ENCODE results near the gene TNRC6C. TPM values are rescaled to one million over a fixed set of nuclear protein-coding genes. Genes with fewer than 3 reads are reported as not detected.
"Not testable (repeated sequence)": the region's sequence is repeated elsewhere in the genome, so short reads cannot be mapped to it uniquely, and the experiment has no call there.

Gene TNRC6C
- total RNA-seq, 2 experiments from 2014 or later, result 25.5 to 26.7 TPM

GRCh38 chr17:78111016-78111726, 152.7 kb downstream of the TNRC6C start:
- Mint-ChIP-seq H3K27me3 (no peaks in the 10 kb centered on the region), H3K27ac (peak overlapping the region; percentile 47), H3K36me3 (ENCODE audit: low read depth) (peaks cover 56% of the 10 kb centered on the region), H3K4me1 (peaks cover 32% of the 10 kb centered on the region), H3K9me3 (no peaks in the 10 kb centered on the region), H3K4me3 (no peak overlapping the region)
- POLR2A ChIA-PET, result interaction anchor here (0.9 to 8.8 kb wide), 4 partner anchors 17 to 31 kb away, joined by 3 to 197 read pairs (median 4); partner anchors contain the start of genes TMC6 and TMC8
- DNase-seq, result no peak
- CTCF ChIA-PET, result interaction anchor here (2.0 to 4.1 kb wide), 2 partner anchors 64 to 140 kb away, joined by 4 to 20 read pairs; no protein-coding TSS in a partner anchor

GRCh38 chr17:78111727-78112517, 153.4 kb downstream of the TNRC6C start:
- no peak overlapping the region for H3K27ac Mint-ChIP-seq
- CTCF ChIA-PET, result interaction anchor here (0.8 to 4.1 kb wide), 9 partner anchors 10 to 139 kb away, joined by 4 to 20 read pairs (median 5); partner anchors contain the start of genes TMC6 and TMC8
- H3K4me3 Mint-ChIP-seq, result no peak overlapping the region
- peaks cover 62% of the 10 kb centered on the region for H3K36me3 Mint-ChIP-seq (ENCODE audit: low read depth)
- DNase-seq, result no peak
- POLR2A ChIA-PET, result interaction anchor here (1.1 to 8.8 kb wide), 2 partner anchors 17 to 27 kb away, joined by 3 to 197 read pairs; partner anchors contain the start of genes TMC6 and TMC8
- H3K4me1 Mint-ChIP-seq, result peaks cover 34% of the 10 kb centered on the region
- no peaks in the 10 kb centered on the region for H3K27me3 Mint-ChIP-seq
- no peaks in the 10 kb centered on the region for H3K9me3 Mint-ChIP-seq

DNA sequence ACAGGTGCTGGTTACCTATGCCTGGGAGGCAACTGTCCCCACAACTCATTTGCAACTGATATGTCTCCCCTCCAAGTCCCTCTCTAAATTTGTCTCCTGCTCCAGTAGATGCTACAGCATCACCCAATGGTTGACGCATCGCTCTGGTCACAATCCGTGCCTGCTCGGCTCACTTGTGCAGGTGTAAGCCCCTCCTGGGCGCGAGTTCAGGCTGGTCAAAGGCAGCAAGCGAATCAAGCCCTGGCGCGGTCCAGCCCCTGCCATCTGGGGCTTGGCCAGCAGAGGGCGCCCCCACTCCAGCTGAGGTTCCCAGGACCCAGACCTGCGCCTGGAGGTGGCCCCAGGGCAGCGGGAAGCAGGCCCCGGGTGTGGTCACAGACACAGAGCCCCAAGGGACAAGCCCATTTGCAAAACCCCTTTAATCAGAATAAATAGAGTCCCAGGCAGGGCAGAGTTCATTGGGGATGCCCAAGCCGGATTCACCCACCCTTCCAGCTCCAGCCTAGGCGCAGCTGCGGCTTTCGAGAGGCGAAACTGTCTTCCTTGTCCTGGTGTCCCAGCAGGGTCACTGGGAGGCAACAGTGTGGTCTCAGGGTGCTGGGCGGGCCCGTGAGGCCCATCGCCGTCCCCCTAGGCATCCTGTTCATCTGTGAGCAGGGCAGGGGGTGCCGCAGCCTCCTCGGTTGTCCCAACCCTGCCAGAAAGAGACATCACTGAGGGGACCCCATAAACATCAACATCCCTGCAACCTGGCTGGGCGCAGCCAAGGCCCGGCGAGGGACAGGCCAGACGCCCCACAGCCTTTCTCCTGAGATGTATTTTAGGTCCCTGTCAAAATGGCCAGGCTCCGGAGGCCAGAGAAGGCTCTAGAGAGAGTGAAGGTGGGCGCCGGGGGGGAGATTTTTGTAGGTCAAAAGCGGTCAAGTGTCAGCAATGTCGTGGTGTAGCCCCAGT, 154.3 kb downstream of the TNRC6C start:
- DNase-seq, result peak; percentile 81
- CTCF ChIA-PET, result interaction anchor here (0.6 to 4.1 kb wide), 13 partner anchors 9 to 138 kb away, joined by 3 to 20 read pairs (median 5); partner anchors contain the start of genes TMC6 and TMC8
- POLR2A ChIA-PET, result interaction anchor here (0.9 to 8.8 kb wide), 7 partner anchors 16 to 114 kb away, joined by 3 to 197 read pairs (median 3); partner anchors contain the start of genes TMC6 and TMC8
- H3K27ac Mint-ChIP-seq, result peak overlapping the region; percentile 76
- H3K36me3 Mint-ChIP-seq (ENCODE audit: low read depth), result peaks cover 64% of the 10 kb centered on the region
- H3K27me3 Mint-ChIP-seq, result no peaks in the 10 kb centered on the region
- H3K4me1 Mint-ChIP-seq, result peaks cover 37% of the 10 kb centered on the region
- H3K9me3 Mint-ChIP-seq, result no peaks in the 10 kb centered on the region
- H3K4me3 Mint-ChIP-seq, result no peak overlapping the region

- Mint-ChIP-seq H3K9me3 (no peaks in the 10 kb centered on the region), H3K36me3 (ENCODE audit: low read depth) (peaks cover 58% of the 10 kb centered on the region), H3K27me3 (no peaks in the 10 kb centered on the region), H3K27ac (peak overlapping the region; percentile 76), H3K4me3 (no peak overlapping the region), H3K4me1 (peaks cover 39% of the 10 kb centered on the region)
- POLR2A ChIA-PET, result interaction anchor here (0.9 to 8.8 kb wide), 12 partner anchors 14 to 112 kb away, joined by 3 to 197 read pairs (median 3); partner anchors contain the start of genes TK1, TMC6 and TMC8
- CTCF ChIA-PET, result interaction anchor here (0.6 to 4.1 kb wide), 10 partner anchors 11 to 137 kb away, joined by 3 to 20 read pairs (median 4); partner anchors contain the start of genes TMC6 and TMC8
- DNase-seq, result peak; percentile 63
Observed at GRCh38 chr17:78113804-78114785, 155.6 kb downstream of the TNRC6C start.

GRCh38 chr17:78114831-78115723, 156.6 kb downstream of the TNRC6C start:
- no peak for DNase-seq
- H3K27me3 Mint-ChIP-seq, result no peaks in the 10 kb centered on the region
- H3K4me3 Mint-ChIP-seq, result no peak overlapping the region
- POLR2A ChIA-PET, result interaction anchor here (0.9 to 8.8 kb wide), 9 partner anchors 13 to 71 kb away, joined by 3 to 197 read pairs (median 5); partner anchors contain the start of genes TK1, TMC6 and TMC8
- peaks cover 44% of the 10 kb centered on the region for H3K4me1 Mint-ChIP-seq
- peak overlapping the region; percentile 59 for H3K27ac Mint-ChIP-seq
- H3K36me3 Mint-ChIP-seq (ENCODE audit: low read depth), result peaks cover 56% of the 10 kb centered on the region
- H3K9me3 Mint-ChIP-seq, result no peaks in the 10 kb centered on the region
- CTCF ChIA-PET, result interaction anchor here (1.3 to 4.1 kb wide), 3 partner anchors 10 to 60 kb away, joined by 3 to 20 read pairs (median 4); no protein-coding TSS in a partner anchor

GRCh38 chr17:78115803-78116202, 157.3 kb downstream of the TNRC6C start:
- not testable (repeated sequence) for H3K9me3 Mint-ChIP-seq, H3K4me3 Mint-ChIP-seq, DNase-seq, H3K27me3 Mint-ChIP-seq, H3K27ac Mint-ChIP-seq
- Mint-ChIP-seq H3K4me1 (peaks cover 48% of the 10 kb centered on the region), H3K36me3 (ENCODE audit: low read depth) (peaks cover 54% of the 10 kb centered on the region)
- CTCF ChIA-PET, result interaction anchor here (1.2 to 1.6 kb wide), 3 partner anchors 10 to 21 kb away, joined by 3 to 8 read pairs (median 4); no protein-coding TSS in a partner anchor
- POLR2A ChIA-PET, result interaction anchor here (0.9 to 8.8 kb wide), 4 partner anchors 13 to 28 kb away, joined by 3 to 197 read pairs (median 6); partner anchors contain the start of genes TMC6 and TMC8

GRCh38 chr17:78116411-78116810, 157.9 kb downstream of the TNRC6C start:
- Mint-ChIP-seq H3K27me3 (no peaks in the 10 kb centered on the region), H3K4me1 (peaks cover 54% of the 10 kb centered on the region), H3K9me3 (no peaks in the 10 kb centered on the region), H3K36me3 (ENCODE audit: low read depth) (peaks cover 55% of the 10 kb centered on the region), H3K27ac (no peak overlapping the region), H3K4me3 (no peak overlapping the region)
- ChIA-PET POLR2A (interaction anchor here (1.1 to 8.8 kb wide), 2 partner anchors 12 to 24 kb away, joined by 3 to 197 read pairs; partner anchors contain the start of genes TMC6 and TMC8), CTCF (interaction anchor here (0.6 to 1.3 kb wide), 3 partner anchors 9 to 28 kb away, joined by 3 to 8 read pairs (median 4); no protein-coding TSS in a partner anchor)
- DNase-seq, result no peak

GRCh38 chr17:78117027-78117981, 158.8 kb downstream of the TNRC6C start:
- Mint-ChIP-seq H3K4me1 (peaks cover 63% of the 10 kb centered on the region), H3K27me3 (no peaks in the 10 kb centered on the region), H3K9me3 (no peaks in the 10 kb centered on the region), H3K27ac (no peak overlapping the region), H3K36me3 (ENCODE audit: low read depth) (peaks cover 63% of the 10 kb centered on the region), H3K4me3 (no peak overlapping the region)
- DNase-seq, result no peak
- POLR2A ChIA-PET, result interaction anchor here (1.1 to 15.0 kb wide), 4 partner anchors 11 to 23 kb away, joined by 3 to 332 read pairs (median 132); partner anchors contain the start of genes TMC6 and TMC8
- CTCF ChIA-PET, result interaction anchor here (1.2 kb wide), 1 partner anchor 20 kb away, joined by 8 read pairs; no protein-coding TSS in a partner anchor

DNA sequence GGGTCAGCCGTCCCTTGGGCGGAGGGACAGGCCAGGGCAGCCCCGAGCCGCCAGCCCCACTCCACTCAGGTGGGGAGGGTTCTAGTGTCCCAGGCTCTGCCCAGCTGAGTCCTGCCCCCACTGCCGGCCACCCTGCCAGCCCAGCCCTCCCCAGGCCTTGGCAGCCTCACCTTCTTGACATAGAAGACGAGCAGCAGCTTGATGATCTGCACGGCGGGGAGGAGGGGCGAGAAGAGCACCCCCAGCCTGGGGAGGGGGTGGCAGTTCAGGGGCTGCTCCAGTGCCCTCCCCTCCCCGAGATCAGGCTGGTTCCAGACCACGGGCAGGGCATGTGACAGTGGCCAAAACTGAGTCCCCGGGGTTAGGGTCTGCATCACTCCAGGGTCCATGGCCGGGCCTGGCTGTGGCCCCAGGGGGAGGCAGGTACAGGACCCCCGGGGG, 160.3 kb downstream of the TNRC6C start:
- POLR2A ChIA-PET, result interaction anchor here (5.8 to 15.0 kb wide), 2 partner anchors 10 to 20 kb away, joined by 68 to 332 read pairs; partner anchors contain the start of genes TMC6 and TMC8
- no peaks in the 10 kb centered on the region for H3K27me3 Mint-ChIP-seq
- peaks cover 63% of the 10 kb centered on the region for H3K4me1 Mint-ChIP-seq
- peaks cover 66% of the 10 kb centered on the region for H3K36me3 Mint-ChIP-seq (ENCODE audit: low read depth)
- no peak overlapping the region for H3K4me3 Mint-ChIP-seq
- no peaks in the 10 kb centered on the region for H3K9me3 Mint-ChIP-seq
- CTCF ChIA-PET, result interaction anchor here (1.3 to 10.1 kb wide), 2 partner anchors 11 to 18 kb away, joined by 6 to 106 read pairs; partner anchors contain the start of gene TMC8
- DNase-seq, result no peak
- no peak overlapping the region for H3K27ac Mint-ChIP-seq

Measured in activated CD4-positive, alpha-beta memory T cell treated with anti-CD3 and anti-CD28 coated beads, Interleukin-2, amount 10 ng/mL, durations not matched to agents 7 days and 5 days (primary cell).